Colonic mucosa (tissue), 4 donors: ENCODE data around the gene GALNT11. TPM values are rescaled to one million over a fixed set of nuclear protein-coding genes. Genes with fewer than 3 reads are reported as not detected.

Experiments used
- DNase-seq: peaks from one replicate; pipeline ENCODE4 v3.0.0-alpha.2; 2020
- H3K27ac ChIP-seq: fragments of 200-600 bp; one replicate; pipeline ENCODE4 v1.8.0; 2021
- H3K27me3 ChIP-seq: fragments of 200-600 bp; one replicate; pipeline ENCODE4 v1.8.0; 2021
- H3K36me3 ChIP-seq: fragments of 200-600 bp; one replicate; pipeline ENCODE4 v1.8.0; 2021
- H3K4me1 ChIP-seq: fragments of 200-600 bp; one replicate; pipeline ENCODE4 v1.8.0; 2021; ENCODE audit warnings: mild to moderate bottlenecking
- H3K4me3 ChIP-seq: fragments of 200-600 bp; one replicate; pipeline ENCODE4 v1.8.0; 2021
- H3K9ac ChIP-seq, 2 donors: one replicate each; pipeline ENCODE4 v1.7.0; 2013; ENCODE audit warnings: control low read depth in 2 of 2, low read depth in 2 of 2, low read length in 2 of 2
- H3K9me3 ChIP-seq: fragments of 200-600 bp; one replicate; pipeline ENCODE4 v1.8.0; 2021
- CTCF ChIP-seq: fragments of 200-600 bp; IDR thresholded peaks from one replicate; pipeline ENCODE4 v1.8.0; 2022; ENCODE audit warnings: antibody characterized with exemption, mild to moderate bottlenecking
- intact Hi-C: fragments of 100-400 bp; cut with DNase I; formaldehyde crosslinking; loops from one replicate; pipeline ENCODE4 v1.14.1; 2022
- total RNA-seq, 2 donors: library from RNA; stranded (reverse); fragmentation: NEBNext Ultra II Directional in 1 of 2; extraction: Animal tissue kit (Norgen Biotek cat#: 25700) in 1 of 2; gene quantifications; one replicate each; pipeline ENCODE4 v1.2.1, GENCODE V29; 2021
- donor health status: healthy.
- donor health status: DM: no; HTN: no; CAD: no.
- donor health status: DM: no; HTN: no; CAD: no.

Gene GALNT11
- total RNA-seq, 2 donors from 2014 or later, result 18.5 to 20.8 TPM

- H3K27ac ChIP-seq, result no peak overlapping the region
- H3K9me3 ChIP-seq, result no peaks in the 10 kb centered on the region
- no peak for DNase-seq
- no peaks in the 10 kb centered on the region for H3K36me3 ChIP-seq
- H3K4me3 ChIP-seq, result no peak overlapping the region
- H3K9ac ChIP-seq, result no peak overlapping the region
- H3K4me1 ChIP-seq, result no peaks in the 10 kb centered on the region
- no peaks in the 10 kb centered on the region for H3K27me3 ChIP-seq
- no peak for TF ChIP-seq CTCF
- intact Hi-C loops, result no loop called here
Measured at GRCh38 chr7:152103066-152103465, 77.6 kb downstream of the GALNT11 start.

- H3K36me3 ChIP-seq, result no peaks in the 10 kb centered on the region
- intact Hi-C loops, result no loop called here
Measured at GRCh38 chr7:152103691-152104090, 78.2 kb downstream of the GALNT11 start.

GRCh38 chr7:152105205-152105604, 79.7 kb downstream of the GALNT11 start:
- Histone ChIP-seq H3K4me3 (no peak overlapping the region), H3K9ac (no peak overlapping the region), H3K36me3 (no peaks in the 10 kb centered on the region), H3K9me3 (no peaks in the 10 kb centered on the region), H3K27me3 (no peaks in the 10 kb centered on the region), H3K4me1 (no peaks in the 10 kb centered on the region), H3K27ac (no peak overlapping the region)
- no peak for DNase-seq
- TF ChIP-seq CTCF, result no peak
- intact Hi-C loops, result no loop called here

More at GRCh38 chr7:152103691-152104090, 78.2 kb downstream of the GALNT11 start:
- Histone ChIP-seq H3K9me3 (no peaks in the 10 kb centered on the region), H3K27me3 (no peaks in the 10 kb centered on the region), H3K27ac (no peak overlapping the region), H3K4me1 (no peaks in the 10 kb centered on the region), H3K4me3 (no peak overlapping the region), H3K9ac (no peak overlapping the region)
- no peak for DNase-seq
- TF ChIP-seq CTCF, result no peak

- no peaks in the 10 kb centered on the region for H3K27me3 ChIP-seq
Measured at GRCh38 chr7:152106990-152107389, 81.5 kb downstream of the GALNT11 start.

GRCh38 chr7:152107945-152108344, 82.5 kb downstream of the GALNT11 start:
- no peak overlapping the region for H3K27ac ChIP-seq
- TF ChIP-seq CTCF, result no peak
- no peaks in the 10 kb centered on the region for H3K27me3 ChIP-seq
- intact Hi-C loops, result no loop called here
- H3K4me1 ChIP-seq, result no peaks in the 10 kb centered on the region
- DNase-seq, result no peak
- H3K9me3 ChIP-seq, result no peaks in the 10 kb centered on the region
- H3K36me3 ChIP-seq, result no peaks in the 10 kb centered on the region
- no peak overlapping the region for H3K4me3 ChIP-seq
- no peak overlapping the region for H3K9ac ChIP-seq

More at GRCh38 chr7:152106990-152107389, 81.5 kb downstream of the GALNT11 start:
- H3K9ac ChIP-seq, result no peak overlapping the region
- intact Hi-C loops, result no loop called here
- no peaks in the 10 kb centered on the region for H3K4me1 ChIP-seq
- no peaks in the 10 kb centered on the region for H3K9me3 ChIP-seq
- H3K36me3 ChIP-seq, result no peaks in the 10 kb centered on the region
- no peak overlapping the region for H3K27ac ChIP-seq
- H3K4me3 ChIP-seq, result no peak overlapping the region
- no peak for TF ChIP-seq CTCF
- no peak for DNase-seq

- H3K36me3 ChIP-seq, result no peaks in the 10 kb centered on the region
- H3K9ac ChIP-seq, result no peak overlapping the region
- intact Hi-C loops, result no loop called here
- no peaks in the 10 kb centered on the region for H3K4me1 ChIP-seq
- no peaks in the 10 kb centered on the region for H3K9me3 ChIP-seq
- H3K27me3 ChIP-seq, result no peaks in the 10 kb centered on the region
- DNase-seq, result no peak
- no peak for TF ChIP-seq CTCF
- no peak overlapping the region for H3K27ac ChIP-seq
- no peak overlapping the region for H3K4me3 ChIP-seq
Measured at GRCh38 chr7:152108359-152108758, 82.9 kb downstream of the GALNT11 start.
